T-cell (primary cell): ENCODE measurements around the gene SH3TC2. TPM values are rescaled to one million over a fixed set of nuclear protein-coding genes. Genes with fewer than 3 reads are reported as not detected.
"Not testable (repeated sequence)": the region's sequence is repeated elsewhere in the genome, so short reads cannot be mapped to it uniquely, and the experiment has no call there.

Experiments used
- ATAC-seq, 4 experiments: fragments of 200-7000 bp in 3 of 4; fragments of 150-1000 bp in 1 of 4; cut with Tn5 transposase; replicated peaks in 1 of 4; 1 replicate in 3 of 4; 2 replicates in 1 of 4; pipeline ENCODE4 v1.10.0; 2021; ENCODE audit warnings: moderate library complexity in 3 of 4, mild to moderate bottlenecking in 2 of 4, moderate number of reproducible peaks in 1 of 4
- CTCF ChIA-PET, 2 donors: fragments of 300-600 bp; sonication (Branson Sonifier 250); formaldehyde crosslinking; loops; one replicate each; lab custom pipeline; 2022; ENCODE audit warnings: antibody characterized with exemption in 2 of 2; lab: Charles Lee
- POLR2A ChIA-PET, 2 donors: fragments of 300-600 bp; sonication (Branson Sonifier 250); formaldehyde crosslinking; loops; one replicate each; lab custom pipeline; 2022; ENCODE audit warnings: antibody characterized with exemption in 2 of 2; lab: Charles Lee
- DNase-seq, 35 experiments: peaks; one replicate each; pipeline versions ENCODE4 v3.0.0 to v3.0.0-alpha.2; 2013 to 2023
- H3K27ac ChIP-seq: one replicate; pipeline ENCODE4 v1.5.1; 2013; ENCODE audit warnings: low read length
- H3K27me3 ChIP-seq, 2 experiments: replicated peaks in 1 of 2; 1 replicate in 1 of 2; 2 replicates in 1 of 2; pipeline versions ENCODE4 v1.6.1 to v1.7.0; 2013; ENCODE audit warnings: low read length in 1 of 2, mixed read lengths in 1 of 2; ENCODE audit not compliant: control insufficient read depth in 2 of 2, insufficient read depth in 2 of 2; ENCODE audit errors: extremely low read depth in 1 of 2
- H3K36me3 ChIP-seq, 2 donors: 1 replicate in 1 of 2; 2 replicates in 1 of 2; pipeline versions ENCODE4 v1.6.1 to v1.7.0; 2013; ENCODE audit warnings: low read length in 1 of 2; ENCODE audit not compliant: control insufficient read depth in 2 of 2, insufficient read depth in 1 of 2; ENCODE audit errors: extremely low read depth in 1 of 2
- H3K4me1 ChIP-seq, 2 experiments: 1 replicate in 1 of 2; 2 replicates in 1 of 2; pipeline versions ENCODE4 v1.6.1 to v1.7.0; 2013; ENCODE audit warnings: low read length in 2 of 2, mixed read lengths in 1 of 2; ENCODE audit not compliant: insufficient read depth in 2 of 2, control insufficient read depth in 1 of 2; ENCODE audit errors: extremely low read depth in 1 of 2
- H3K4me3 ChIP-seq, 2 donors: 1 replicate in 1 of 2; 2 replicates in 1 of 2; pipeline versions ENCODE4 v1.5.1 to v1.7.0; 2013; ENCODE audit warnings: mild to moderate bottlenecking in 2 of 2, low read length in 1 of 2, moderate library complexity in 1 of 2; ENCODE audit not compliant: control insufficient read depth in 1 of 2; ENCODE audit errors: extremely low read depth in 1 of 2
- H3K9me3 ChIP-seq: 2 replicates; pipeline ENCODE4 v1.7.0; 2013
- H3K27ac Mint-ChIP-seq, 2 donors: one replicate each; pipeline ENCODE4 v1.8.0; 2020 to 2021; ENCODE audit warnings: mild to moderate bottlenecking in 2 of 2, mixed read lengths in 2 of 2
- H3K27me3 Mint-ChIP-seq, 2 donors: one replicate each; pipeline ENCODE4 v1.8.0; 2021 to 2022; ENCODE audit warnings: mixed read lengths in 2 of 2
- H3K36me3 Mint-ChIP-seq: one replicate; pipeline ENCODE4 v1.8.0; 2021; ENCODE audit warnings: mixed read lengths
- H3K4me1 Mint-ChIP-seq, 3 donors: one replicate each; pipeline ENCODE4 v1.8.0; 2020 to 2022; ENCODE audit warnings: mixed read lengths in 3 of 3, mild to moderate bottlenecking in 1 of 3
- H3K4me3 Mint-ChIP-seq, 3 donors: one replicate each; pipeline ENCODE4 v1.8.0; 2020 to 2022; ENCODE audit warnings: mild to moderate bottlenecking in 3 of 3, mixed read lengths in 3 of 3, moderate library complexity in 3 of 3
- H3K9me3 Mint-ChIP-seq, 3 donors: one replicate each; pipeline ENCODE4 v1.8.0; 2020 to 2022; ENCODE audit warnings: mixed read lengths in 3 of 3
- WGBS: methylation state at CpG from one replicate; pipeline ENCODE4 v1.1.5; 2013; ENCODE audit warnings: missing lambda C conversion rate; ENCODE audit not compliant: insufficient coverage; 5-methylcytosine and 5-hydroxymethylcytosine counted together
- total RNA-seq, 35 experiments: library from RNA in 6 of 35; stranded (reverse) in 6 of 35; fragments of 120-200 nt in 1 of 35; gene quantifications; one replicate each; pipeline versions ENCODE4 v1.2.1 to v1.2.4 and lab custom pipeline; 2013 to 2026

Gene SH3TC2
- total RNA-seq, 5 donors from 2014 or later (not counting 1 experiment from before 2014, with no cell fraction given), result not detected

DNA sequence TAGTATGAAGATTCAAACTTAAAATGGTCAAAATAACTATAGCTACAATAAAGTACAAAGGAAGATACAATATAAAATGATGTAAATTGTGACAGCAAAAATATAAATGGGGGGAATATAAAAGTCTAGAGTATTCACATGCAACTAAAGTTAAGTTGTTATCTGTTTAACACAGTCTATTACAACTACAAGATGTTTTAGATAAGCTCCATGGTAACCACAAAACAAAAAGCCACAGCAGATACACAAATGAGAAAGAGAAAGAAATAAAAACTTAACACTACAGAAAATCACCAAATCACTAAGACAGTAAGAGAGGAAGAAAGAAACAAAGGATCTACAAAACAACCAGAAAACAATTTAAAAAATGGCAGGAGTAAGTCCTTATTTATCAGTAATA is 17.0 kb upstream of the SH3TC2 start:
- H3K27me3 Mint-ChIP-seq, result peaks cover 3 to 11% of the 10 kb centered on the region in 2 donors
- Histone ChIP-seq H3K9me3 (no peaks in the 10 kb centered on the region), H3K36me3 (no peaks in the 10 kb centered on the region), H3K4me3 (no peak overlapping the region), H3K27me3 (peaks cover 0 to 7% of the 10 kb centered on the region in 2 experiments), H3K27ac (no peak overlapping the region), H3K4me1 (no peaks in the 10 kb centered on the region)
- POLR2A ChIA-PET, result interaction anchor here in 1 of 2 donors (0.6 kb wide), 1 partner anchor 168 kb away, joined by 3 read pairs; no protein-coding TSS in a partner anchor
- DNase-seq (peak in 1 of 35 experiments; percentile 37), ATAC-seq (peak in 1 of 4 experiments; percentile 52)
- H3K4me3 Mint-ChIP-seq, result no peak overlapping the region
- H3K36me3 Mint-ChIP-seq, result peaks cover 3% of the 10 kb centered on the region
- peaks cover 8 to 33% (median 10%) of the 10 kb centered on the region in 3 donors for H3K4me1 Mint-ChIP-seq
- CTCF ChIA-PET, result interaction anchor here in 1 of 2 donors (0.6 to 1.2 kb wide), 3 partner anchors 44 to 349 kb away, joined by 3 to 4 read pairs (median 3); no protein-coding TSS in a partner anchor
- H3K27ac Mint-ChIP-seq, result peak overlapping the region in 1 of 2 donors; percentile 2
- H3K9me3 Mint-ChIP-seq, result peaks cover 0 to 12% (median 6%) of the 10 kb centered on the region in 3 donors

DNA sequence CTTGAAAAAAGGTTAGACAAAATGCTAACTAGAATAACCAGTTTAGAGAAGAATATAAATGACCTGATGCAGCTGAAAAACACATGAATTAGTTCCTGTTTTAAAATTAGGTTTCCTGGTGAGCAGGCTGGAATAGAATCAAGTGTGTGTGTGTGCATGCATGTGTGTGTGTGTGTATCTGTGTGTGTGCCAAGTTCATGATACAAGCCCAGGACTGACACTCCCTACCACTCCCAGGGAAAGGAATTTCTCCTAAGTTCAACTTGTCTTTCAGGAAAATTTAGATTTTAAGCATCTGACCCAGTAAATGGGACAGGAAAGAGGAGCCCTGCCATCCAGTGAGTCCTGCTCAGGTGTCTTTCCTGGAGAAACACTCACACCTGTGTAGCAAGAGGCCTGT is 11.2 kb upstream of the SH3TC2 start:
- CTCF ChIA-PET, result not testable (repeated sequence)

DNA sequence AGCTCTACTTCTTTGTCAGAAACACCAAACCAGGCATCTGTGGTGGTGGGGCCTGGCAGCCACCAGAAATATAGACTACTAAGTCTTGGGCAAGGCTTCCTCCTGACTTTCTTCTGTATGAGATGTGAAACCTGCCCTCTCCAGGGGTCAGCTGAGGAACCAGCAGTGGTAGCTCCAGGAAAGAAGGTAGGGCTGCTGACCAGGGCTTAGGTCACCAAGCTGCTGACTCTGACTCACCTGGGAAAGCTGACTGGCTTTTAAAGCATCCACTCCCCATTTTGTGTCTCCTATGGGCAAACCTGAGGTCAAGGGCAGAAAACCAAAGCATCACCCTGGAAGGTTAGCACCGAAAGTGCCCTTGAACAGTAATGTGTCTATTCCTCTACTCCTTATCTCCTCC is 10.4 kb upstream of the SH3TC2 start:
- H3K4me3 Mint-ChIP-seq, result no peak overlapping the region
- Histone ChIP-seq H3K4me1 (no peaks in the 10 kb centered on the region), H3K27ac (no peak overlapping the region), H3K27me3 (peaks cover 0 to 11% of the 10 kb centered on the region in 2 experiments), H3K9me3 (no peaks in the 10 kb centered on the region), H3K4me3 (no peak overlapping the region), H3K36me3 (no peaks in the 10 kb centered on the region)
- H3K27ac Mint-ChIP-seq, result no peak overlapping the region
- ChIA-PET POLR2A (no interaction called here), CTCF (no interaction called here)
- DNase-seq, result no peak
- no peaks in the 10 kb centered on the region for H3K4me1 Mint-ChIP-seq
- peaks cover 21 to 25% of the 10 kb centered on the region in 2 donors for H3K27me3 Mint-ChIP-seq
- no peak for ATAC-seq
- peaks cover 0 to 16% (median 6%) of the 10 kb centered on the region in 3 donors for H3K9me3 Mint-ChIP-seq
- 80% methylated on average over 1 of the region's 1 CpG for whole genome bisulfite sequencing
- peaks cover 3% of the 10 kb centered on the region for H3K36me3 Mint-ChIP-seq

More for the DNA sequence above, 11.2 kb upstream of the SH3TC2 start:
- H3K27me3 Mint-ChIP-seq, result peaks cover 21 to 25% of the 10 kb centered on the region in 2 donors
- H3K36me3 Mint-ChIP-seq, POLR2A ChIA-PET, H3K4me3 ChIP-seq, H3K4me3 Mint-ChIP-seq, H3K4me1 ChIP-seq, H3K27ac ChIP-seq, H3K9me3 ChIP-seq, H3K27ac Mint-ChIP-seq, ATAC-seq, DNase-seq, H3K36me3 ChIP-seq, H3K4me1 Mint-ChIP-seq: not testable (repeated sequence)
- H3K27me3 ChIP-seq, result peaks cover 0 to 11% of the 10 kb centered on the region in 2 experiments
- H3K9me3 Mint-ChIP-seq, result peaks cover 0 to 16% (median 6%) of the 10 kb centered on the region in 3 donors

GRCh38 chr5:149072791-149073190 is 9.9 kb upstream of the SH3TC2 start:
- H3K9me3 ChIP-seq, result no peaks in the 10 kb centered on the region
- H3K27me3 ChIP-seq, result peaks cover 0 to 11% of the 10 kb centered on the region in 2 experiments
- ChIA-PET CTCF (no interaction called here), POLR2A (no interaction called here)
- no CpG with 5 or more reads among the region's 2 CpGs for WGBS
- no peaks in the 10 kb centered on the region for H3K36me3 ChIP-seq
- H3K27me3 Mint-ChIP-seq, result peaks cover 21 to 25% of the 10 kb centered on the region in 2 donors
- H3K36me3 Mint-ChIP-seq, result peaks cover 3% of the 10 kb centered on the region
- H3K27ac Mint-ChIP-seq, result no peak overlapping the region
- H3K9me3 Mint-ChIP-seq, result peaks cover 0 to 15% (median 6%) of the 10 kb centered on the region in 3 donors
- DNase-seq (no peak), ATAC-seq (no peak)
- H3K4me3 Mint-ChIP-seq, result no peak overlapping the region
- no peaks in the 10 kb centered on the region for H3K4me1 ChIP-seq
- H3K27ac ChIP-seq, result no peak overlapping the region
- H3K4me3 ChIP-seq, result no peak overlapping the region
- no peaks in the 10 kb centered on the region for H3K4me1 Mint-ChIP-seq

GRCh38 chr5:149072376-149072775 is 9.5 kb upstream of the SH3TC2 start:
- Mint-ChIP-seq H3K9me3 (peaks cover 0 to 12% (median 7%) of the 10 kb centered on the region in 3 donors), H3K27me3 (peaks cover 21 to 22% of the 10 kb centered on the region in 2 donors), H3K4me3 (no peak overlapping the region), H3K27ac (no peak overlapping the region), H3K4me1 (no peaks in the 10 kb centered on the region), H3K36me3 (no peaks in the 10 kb centered on the region)
- H3K9me3 ChIP-seq, result no peaks in the 10 kb centered on the region
- DNase-seq, result no peak
- H3K36me3 ChIP-seq, result no peaks in the 10 kb centered on the region
- CTCF ChIA-PET, result no interaction called here
- no peaks in the 10 kb centered on the region for H3K4me1 ChIP-seq
- no peak for ATAC-seq
- H3K4me3 ChIP-seq, result no peak overlapping the region
- no CpG with 5 or more reads among the region's 1 CpG for WGBS
- H3K27me3 ChIP-seq, result peaks cover 0 to 11% of the 10 kb centered on the region in 2 experiments
- H3K27ac ChIP-seq, result no peak overlapping the region
- POLR2A ChIA-PET, result no interaction called here

- Mint-ChIP-seq H3K27me3 (peaks cover 21 to 22% of the 10 kb centered on the region in 2 donors), H3K9me3 (peaks cover 0 to 14% (median 13%) of the 10 kb centered on the region in 3 donors), H3K27ac (no peak overlapping the region), H3K4me3 (no peak overlapping the region), H3K36me3 (no peaks in the 10 kb centered on the region), H3K4me1 (no peaks in the 10 kb centered on the region)
- H3K4me1 ChIP-seq, result no peaks in the 10 kb centered on the region
- peaks cover 0 to 11% of the 10 kb centered on the region in 2 experiments for H3K27me3 ChIP-seq
- ChIA-PET POLR2A (no interaction called here), CTCF (no interaction called here)
- H3K9me3 ChIP-seq, result no peaks in the 10 kb centered on the region
- H3K4me3 ChIP-seq, result no peak overlapping the region
- no peaks in the 10 kb centered on the region for H3K36me3 ChIP-seq
- no peak for DNase-seq
- no peak for ATAC-seq
- H3K27ac ChIP-seq, result no peak overlapping the region
- WGBS, result 100% methylated on average over 1 of the region's 2 CpGs
Measured at GRCh38 chr5:149071756-149072155, 8.9 kb upstream of the SH3TC2 start.
